IPS DF 4.7 (cell line): Measurements from ENCODE around the gene SOX6.
A peak's percentile ranks its signal among the peaks of the same experiment; 100 is the strongest.
"Not testable (repeated sequence)": the region's sequence is repeated elsewhere in the genome, so short reads cannot be mapped to it uniquely, and the experiment has no call there.

Source experiments
- DNase-seq: peaks from one replicate; pipeline ENCODE4 v3.0.0-alpha.2; 2013; ENCODE audit warnings: low spot score; ENCODE audit errors: extremely low read depth

The SOX6 gene

GRCh38 chr11:16049611-16050010 is 306.7 kb downstream of the SOX6 start:
- peak; percentile 11 for DNase-seq

DNA sequence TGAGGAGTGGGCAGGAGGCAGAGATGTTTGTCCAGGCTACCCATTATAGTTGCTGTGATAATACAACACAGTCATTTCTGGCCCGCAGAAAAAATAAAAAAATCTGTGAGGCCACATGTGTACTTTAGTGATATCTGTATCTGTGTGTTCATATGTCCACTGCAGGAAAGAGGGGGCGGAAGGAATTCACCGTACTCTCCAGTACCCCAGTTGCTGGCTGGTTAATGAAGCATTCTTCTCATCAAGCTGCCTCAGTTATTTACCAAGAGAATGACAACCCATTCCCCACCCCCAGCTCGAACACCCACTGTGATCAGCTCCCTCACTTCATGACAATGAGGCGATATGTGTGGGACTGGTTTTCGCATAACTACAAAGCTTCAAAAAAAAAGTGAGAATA is 309.3 kb downstream of the SOX6 start:
- no peak for DNase-seq

GRCh38 chr11:16043617-16044016 is 312.7 kb downstream of the SOX6 start:
- DNase-seq: no peak

- no peak for DNase-seq
Measured at GRCh38 chr11:16041207-16041606, 315.1 kb downstream of the SOX6 start.

DNA sequence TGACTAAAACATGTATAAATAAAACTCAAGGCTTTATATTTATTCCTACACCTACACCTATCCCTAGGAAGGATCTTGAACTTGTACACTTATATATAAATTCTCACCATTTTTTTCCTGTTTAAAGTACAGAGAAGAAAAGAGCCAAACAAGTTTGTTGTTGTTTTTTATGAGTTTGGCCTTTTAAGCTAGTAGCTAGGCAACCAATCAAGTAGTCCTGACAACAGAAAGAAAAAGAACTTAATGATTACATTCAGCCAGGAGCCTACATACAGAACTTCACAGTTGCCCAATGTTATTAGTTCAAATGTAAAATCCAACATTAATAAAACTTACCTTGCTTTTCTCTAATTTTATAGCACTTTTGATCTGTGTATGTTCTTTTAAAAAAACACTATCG is 316.2 kb downstream of the SOX6 start:
- no peak for DNase-seq

- no peak for DNase-seq
Measured at GRCh38 chr11:16037179-16037578, 319.2 kb downstream of the SOX6 start.

DNA sequence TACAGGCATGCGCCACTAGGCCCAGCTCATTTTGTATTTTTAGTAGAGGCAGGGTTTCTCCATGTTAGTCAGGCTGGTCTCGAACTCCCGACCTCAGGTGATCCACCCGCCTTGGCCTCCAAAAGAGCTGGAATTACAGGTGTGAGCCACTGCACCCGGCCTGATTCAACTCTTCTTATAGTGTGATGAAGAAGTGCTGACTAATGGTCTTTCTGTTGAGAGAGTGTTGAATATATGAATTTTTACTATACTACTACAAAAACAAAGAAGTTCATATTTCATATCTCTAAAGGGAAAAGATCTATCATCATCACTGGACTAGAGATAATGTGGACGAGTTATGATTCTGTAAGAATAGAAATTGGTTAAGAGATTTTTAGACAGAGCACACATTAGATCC is 320.1 kb downstream of the SOX6 start:
- DNase-seq: no peak

DNA sequence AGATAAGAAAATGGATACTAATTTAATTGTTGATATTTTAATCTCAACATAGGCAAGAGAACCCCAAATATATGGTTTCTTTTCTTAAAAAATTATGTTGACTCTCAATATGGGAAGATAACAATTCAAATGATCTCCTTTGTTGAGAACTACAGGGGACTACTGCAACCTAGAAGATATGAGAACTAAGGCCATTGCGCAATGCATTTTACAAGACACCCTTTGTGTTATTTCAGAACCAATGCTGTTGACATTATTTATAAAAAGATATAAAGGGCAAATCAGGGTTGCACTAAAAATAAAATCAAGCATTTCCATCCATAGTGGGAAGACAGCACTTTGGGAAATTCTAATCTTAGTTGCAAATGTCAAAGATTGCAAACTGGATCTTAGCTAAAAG is 322.3 kb downstream of the SOX6 start:
- DNase-seq: no peak

DNA sequence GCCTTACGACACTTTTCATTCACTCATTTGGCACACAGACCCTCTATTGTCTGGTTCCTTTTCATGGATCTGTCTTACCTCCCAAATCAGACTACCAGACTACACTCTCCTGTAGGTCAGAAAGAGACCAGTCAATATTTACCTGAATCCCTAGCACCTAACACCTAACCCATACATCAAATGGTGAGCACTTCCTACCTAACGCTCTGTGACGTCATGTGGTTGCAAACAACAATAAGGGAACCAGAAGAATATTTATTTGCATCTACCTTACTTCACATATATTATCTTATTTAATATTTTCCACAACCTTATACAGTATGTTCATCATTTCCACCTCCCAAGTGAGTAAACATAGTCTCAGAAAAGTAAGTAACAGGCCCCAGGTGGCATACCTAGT is 323.4 kb downstream of the SOX6 start:
- no peak for DNase-seq

GRCh38 chr11:16031210-16031609 is 325.1 kb downstream of the SOX6 start:
- no peak for DNase-seq

DNA sequence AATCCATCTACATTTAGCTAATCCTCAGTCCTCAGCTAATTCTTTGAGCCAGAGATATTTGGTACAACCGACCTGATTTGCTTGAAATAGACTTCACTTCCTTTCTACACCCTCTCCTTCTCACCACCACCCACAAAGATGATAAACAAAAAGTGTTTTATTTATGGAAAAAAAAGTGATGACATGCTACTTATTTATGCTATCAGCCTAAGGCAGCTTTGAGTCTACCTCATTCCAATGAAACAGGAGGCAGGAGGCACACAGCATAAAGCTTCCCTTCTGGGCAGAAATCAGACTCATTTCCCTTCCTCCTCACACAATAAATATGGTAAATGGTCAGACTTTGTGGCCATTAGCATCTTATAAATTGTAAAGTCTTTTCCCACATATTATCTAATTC is 325.7 kb downstream of the SOX6 start:
- no peak for DNase-seq

- not testable (repeated sequence) for DNase-seq
Measured at GRCh38 chr11:16029151-16029550, 327.2 kb downstream of the SOX6 start.

GRCh38 chr11:16028419-16028818 is 327.9 kb downstream of the SOX6 start:
- no peak for DNase-seq

- DNase-seq: no peak
Measured at GRCh38 chr11:16027621-16028020, 328.7 kb downstream of the SOX6 start.

DNA sequence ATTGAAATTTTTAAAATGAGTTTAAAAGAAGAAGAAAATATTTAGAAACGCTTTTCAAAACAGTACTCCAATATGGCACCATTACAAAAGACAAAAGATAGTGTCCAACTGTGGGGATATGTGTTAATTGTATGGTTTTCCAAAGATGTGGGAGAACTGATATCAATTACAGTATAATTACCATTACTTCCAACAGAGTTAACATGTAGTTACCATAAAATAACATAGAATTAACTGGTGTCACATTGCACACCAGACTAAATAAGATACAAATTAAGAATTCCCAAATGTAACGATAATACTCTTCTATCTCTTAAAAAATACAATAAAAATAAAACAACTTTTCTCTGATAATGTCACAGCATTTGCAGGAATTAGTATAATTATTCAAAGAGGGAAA is 329.5 kb downstream of the SOX6 start:
- DNase-seq: no peak

- no peak for DNase-seq
Measured at GRCh38 chr11:16018931-16019330, 337.4 kb downstream of the SOX6 start.

GRCh38 chr11:16016468-16016829 is 339.9 kb downstream of the SOX6 start:
- DNase-seq: no peak

GRCh38 chr11:16015741-16016467 is 340.4 kb downstream of the SOX6 start:
- DNase-seq: no peak

DNA sequence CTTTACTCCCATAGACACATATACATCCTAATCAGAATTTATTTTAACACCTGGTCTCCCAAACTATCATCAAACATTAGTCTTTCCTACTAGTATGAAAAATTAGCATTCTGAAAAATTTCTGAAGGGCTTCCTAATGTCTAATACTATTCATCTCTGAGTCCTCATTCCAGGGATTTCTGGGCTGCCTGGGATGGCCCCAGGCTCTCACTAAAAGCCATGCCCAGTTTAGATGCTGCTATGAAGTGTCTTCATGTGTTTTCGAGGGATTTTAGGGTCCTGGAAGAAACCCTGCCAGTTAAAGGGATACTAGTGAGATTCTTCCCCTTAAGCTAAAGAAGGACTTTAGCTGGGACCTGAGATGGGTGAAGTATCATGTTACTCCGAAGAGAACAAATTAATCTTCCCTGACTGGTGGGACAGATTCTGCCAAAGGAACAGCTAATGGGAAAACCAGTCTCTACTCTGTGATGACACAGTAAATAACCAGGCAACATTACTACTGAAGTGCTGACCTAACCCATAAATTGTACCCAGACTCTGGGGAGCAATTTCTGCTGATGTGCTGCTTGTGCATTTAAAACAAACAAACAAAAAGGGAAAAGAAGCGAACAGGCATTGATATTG is 342.6 kb downstream of the SOX6 start:
- DNase-seq: no peak

DNA sequence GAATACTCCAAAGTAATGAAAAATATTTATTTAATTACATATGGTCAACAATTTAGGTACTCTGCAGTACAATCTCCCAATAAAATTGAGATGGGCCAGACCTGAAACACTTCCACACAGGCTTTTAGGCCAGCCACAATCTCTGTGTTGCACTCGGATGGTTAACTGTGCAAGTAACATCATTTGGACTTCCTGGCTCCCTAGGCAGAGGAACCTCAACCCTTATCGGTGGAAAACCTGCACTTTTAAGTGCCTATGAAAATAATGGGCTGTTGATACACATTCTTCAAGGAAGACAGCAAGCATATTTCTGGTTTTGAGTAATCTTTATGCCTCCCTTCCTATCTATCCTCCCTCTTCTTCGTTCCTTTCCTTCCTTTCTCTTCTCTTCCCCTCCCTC is 343.1 kb downstream of the SOX6 start:
- no peak for DNase-seq

DNA sequence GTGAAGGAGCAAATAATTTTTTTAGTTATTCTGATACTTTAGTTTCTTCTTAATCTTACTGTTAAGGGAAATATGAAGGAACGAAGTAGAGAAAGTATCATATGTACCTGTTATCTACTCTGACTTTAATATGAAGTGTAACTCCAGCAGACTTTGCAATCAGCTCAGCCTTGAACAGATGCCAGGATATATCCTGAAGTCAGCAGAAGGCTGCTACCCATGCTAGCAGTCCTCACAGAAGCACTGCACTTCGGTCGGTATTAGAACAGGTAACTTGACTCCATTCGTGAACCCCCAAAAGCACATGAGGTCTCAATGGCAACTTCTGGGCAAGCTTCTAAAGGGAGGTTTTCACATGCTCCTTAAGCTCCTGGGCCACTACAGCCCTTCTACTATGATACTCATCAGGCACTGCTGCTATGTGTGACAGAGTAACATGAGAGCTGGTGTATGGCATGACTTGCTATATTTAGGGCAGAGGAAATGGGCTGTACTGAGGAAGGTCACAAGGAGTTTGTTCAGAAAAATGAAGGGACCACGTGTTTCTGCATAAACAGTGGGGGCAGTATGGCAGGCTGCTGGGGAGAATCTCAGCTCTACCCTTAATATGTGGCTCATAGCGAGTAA is 344.1 kb downstream of the SOX6 start:
- DNase-seq: no peak

DNA sequence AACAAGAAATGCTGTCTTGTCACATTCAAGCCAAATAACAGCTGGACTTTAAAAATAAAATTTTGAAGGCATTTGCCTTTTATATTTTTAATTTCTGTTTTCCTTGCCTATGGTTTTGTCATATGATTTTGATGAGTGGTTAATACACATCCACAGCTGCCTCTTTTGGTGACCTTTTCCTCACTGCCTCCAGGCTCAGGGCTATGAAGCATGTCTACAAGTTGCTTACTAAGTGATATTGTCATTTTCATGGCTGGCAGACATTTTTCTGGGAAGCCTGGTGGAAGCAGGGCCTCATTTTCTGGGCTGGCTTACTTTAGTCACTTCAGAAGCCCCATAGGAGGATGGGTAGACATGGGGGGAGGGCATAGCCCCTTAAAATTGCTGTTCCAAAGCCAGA is 344.9 kb downstream of the SOX6 start:
- DNase-seq: no peak

GRCh38 chr11:16009021-16009420 is 347.3 kb downstream of the SOX6 start:
- no peak for DNase-seq
